Activated naive CD4-positive, alpha-beta T cell treated with anti-CD3 and anti-CD28 coated beads, Interleukin-2, amount 10 ng/mL, durations not matched to agents 7 days and 5 days (primary cell): ENCODE measurements around the gene ST6GAL1.
"Not testable (repeated sequence)": the region's sequence is repeated elsewhere in the genome, so short reads cannot be mapped to it uniquely, and the experiment has no call there.

Experiments
- CTCF ChIA-PET: fragments of 350-600 bp; sonication (Branson Sonifier 250); formaldehyde crosslinking; loops from one replicate; lab custom pipeline; 2021; ENCODE audit warnings: antibody characterized with exemption; lab: Charles Lee
- DNase-seq: peaks from one replicate; pipeline ENCODE4 v3.0.0-alpha.2; 2020
- H3K27ac Mint-ChIP-seq: one replicate; pipeline ENCODE4 v1.8.0; 2021; ENCODE audit warnings: mild to moderate bottlenecking, moderate library complexity, mixed read lengths
- H3K27me3 Mint-ChIP-seq: one replicate; pipeline ENCODE4 v1.8.0; 2021; ENCODE audit warnings: mild to moderate bottlenecking, mixed read lengths
- H3K36me3 Mint-ChIP-seq: one replicate; pipeline ENCODE4 v1.8.0; 2021; ENCODE audit warnings: mixed read lengths
- H3K4me1 Mint-ChIP-seq: one replicate; pipeline ENCODE4 v1.8.0; 2021; ENCODE audit warnings: mixed read lengths
- H3K4me3 Mint-ChIP-seq: one replicate; pipeline ENCODE4 v1.8.0; 2021; ENCODE audit warnings: mild to moderate bottlenecking, moderate library complexity, mixed read lengths
- H3K9me3 Mint-ChIP-seq: one replicate; pipeline ENCODE4 v1.8.0; 2021; ENCODE audit warnings: mixed read lengths

The ST6GAL1 gene

GRCh38 chr3:187042346-187042745 is 112.0 kb downstream of the ST6GAL1 start:
- H3K27ac Mint-ChIP-seq, result peak overlapping the region; percentile 92
- peaks cover 87% of the 10 kb centered on the region for H3K36me3 Mint-ChIP-seq
- peaks cover 7% of the 10 kb centered on the region for H3K9me3 Mint-ChIP-seq
- no peaks in the 10 kb centered on the region for H3K27me3 Mint-ChIP-seq
- DNase-seq, result no peak
- CTCF ChIA-PET, result interaction anchor here (5.9 kb wide), 1 partner anchor 16 kb away, joined by 35 read pairs; no protein-coding TSS in a partner anchor
- peak overlapping the region; percentile 56 for H3K4me3 Mint-ChIP-seq
- peaks cover 87% of the 10 kb centered on the region for H3K4me1 Mint-ChIP-seq

- H3K4me1 Mint-ChIP-seq, result peaks cover 89% of the 10 kb centered on the region
- H3K4me3 Mint-ChIP-seq, result peak overlapping the region; percentile 45
- CTCF ChIA-PET, result interaction anchor here (1.2 to 1.4 kb wide), 2 partner anchors 70 to 112 kb away, joined by 3 read pairs; no protein-coding TSS in a partner anchor
- no peak for DNase-seq
- peaks cover 89% of the 10 kb centered on the region for H3K36me3 Mint-ChIP-seq
- peaks cover 7% of the 10 kb centered on the region for H3K9me3 Mint-ChIP-seq
- peak overlapping the region; percentile 92 for H3K27ac Mint-ChIP-seq
- no peaks in the 10 kb centered on the region for H3K27me3 Mint-ChIP-seq
Measured at GRCh38 chr3:187042874-187043458, 112.6 kb downstream of the ST6GAL1 start.

GRCh38 chr3:187044206-187044605 is 113.9 kb downstream of the ST6GAL1 start:
- CTCF ChIA-PET, result interaction anchor here (0.9 to 2.2 kb wide), 7 partner anchors 22 to 194 kb away, joined by 3 to 8 read pairs (median 3); partner anchors contain the start of gene RPL39L
- Mint-ChIP-seq H3K36me3 (peaks cover 89% of the 10 kb centered on the region), H3K4me1 (peaks cover 85% of the 10 kb centered on the region)

GRCh38 chr3:187044867-187045552 is 114.7 kb downstream of the ST6GAL1 start:
- CTCF ChIA-PET, result interaction anchor here (0.9 to 3.4 kb wide), 7 partner anchors 17 to 196 kb away, joined by 4 to 8 read pairs (median 5); partner anchors contain the start of gene RPL39L
- H3K9me3 Mint-ChIP-seq, result peaks cover 7% of the 10 kb centered on the region
- H3K36me3 Mint-ChIP-seq, result peaks cover 89% of the 10 kb centered on the region
- no peaks in the 10 kb centered on the region for H3K27me3 Mint-ChIP-seq
- peaks cover 83% of the 10 kb centered on the region for H3K4me1 Mint-ChIP-seq
- DNase-seq, result no peak
- H3K4me3 Mint-ChIP-seq, result no peak overlapping the region
- H3K27ac Mint-ChIP-seq, result peak overlapping the region; percentile 4

More at GRCh38 chr3:187044206-187044605, 113.9 kb downstream of the ST6GAL1 start:
- Mint-ChIP-seq H3K4me3 (peak overlapping the region; percentile 49), H3K27me3 (no peaks in the 10 kb centered on the region), H3K9me3 (peaks cover 7% of the 10 kb centered on the region), H3K27ac (peak overlapping the region; percentile 57)
- no peak for DNase-seq

DNA sequence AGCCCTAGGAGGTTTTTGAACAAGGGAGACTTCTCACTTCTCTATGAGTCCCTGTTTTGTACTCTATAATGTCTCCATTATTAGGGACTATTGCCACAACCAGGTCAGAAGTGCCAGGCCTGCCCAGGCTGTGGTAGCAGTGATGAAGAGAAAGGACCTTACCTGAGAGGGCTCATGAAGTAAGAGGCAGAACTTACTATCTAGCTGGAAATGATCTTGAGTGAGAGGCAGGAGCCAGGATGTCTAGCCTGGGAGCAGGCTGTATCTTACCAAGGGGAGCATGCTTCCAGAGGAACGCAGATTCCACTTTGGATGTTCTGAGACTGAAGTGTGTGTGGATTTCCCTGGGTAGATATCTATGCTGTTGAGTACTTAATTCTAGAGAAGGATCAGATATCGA is 115.7 kb downstream of the ST6GAL1 start:
- Mint-ChIP-seq H3K4me1 (peaks cover 82% of the 10 kb centered on the region), H3K27me3 (no peaks in the 10 kb centered on the region), H3K36me3 (peaks cover 89% of the 10 kb centered on the region), H3K4me3 (peak overlapping the region; percentile 13), H3K9me3 (peaks cover 1% of the 10 kb centered on the region), H3K27ac (peak overlapping the region; percentile 1)
- CTCF ChIA-PET, result interaction anchor here (1.1 to 3.4 kb wide), 6 partner anchors 17 to 197 kb away, joined by 3 to 8 read pairs (median 4); partner anchors contain the start of gene RPL39L
- no peak for DNase-seq

DNA sequence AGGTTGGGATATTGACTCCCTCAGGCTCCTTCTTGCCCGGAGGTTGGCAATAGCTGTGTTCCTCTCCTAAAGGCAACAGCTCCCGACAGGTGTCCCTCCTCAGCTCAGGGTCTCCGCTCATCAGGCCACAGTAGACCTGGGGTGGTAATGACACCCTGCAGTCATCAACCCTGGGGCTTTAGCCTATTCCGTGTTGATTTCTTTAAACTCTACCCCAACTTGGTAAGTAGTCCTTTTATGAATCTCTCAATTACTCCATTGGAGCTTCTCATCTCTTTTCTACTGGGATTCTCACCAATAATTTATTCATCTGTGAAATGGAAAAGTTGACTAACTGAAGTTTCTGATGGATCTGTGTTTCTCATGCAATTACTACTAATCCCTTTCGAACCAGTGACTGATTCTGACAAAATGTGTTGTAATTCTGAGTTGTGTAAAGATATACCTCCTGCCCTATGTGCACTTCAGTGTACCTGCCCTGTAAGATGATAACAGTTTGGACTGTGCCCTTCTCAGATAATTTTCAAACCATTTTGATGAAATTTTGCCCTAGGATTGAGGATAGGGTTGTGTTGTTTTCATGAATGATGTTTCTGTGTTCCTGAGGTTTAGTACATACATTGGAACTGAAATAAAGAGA is 119.3 kb downstream of the ST6GAL1 start:
- CTCF ChIA-PET, result interaction anchor here (0.8 to 1.7 kb wide), 2 partner anchors 98 to 228 kb away, joined by 3 read pairs; no protein-coding TSS in a partner anchor
- Mint-ChIP-seq H3K4me1 (peaks cover 55% of the 10 kb centered on the region), H3K9me3 (peaks cover 23% of the 10 kb centered on the region), H3K4me3 (no peak overlapping the region), H3K27me3 (no peaks in the 10 kb centered on the region), H3K36me3 (peaks cover 91% of the 10 kb centered on the region), H3K27ac (no peak overlapping the region)
- DNase-seq, result no peak

DNA sequence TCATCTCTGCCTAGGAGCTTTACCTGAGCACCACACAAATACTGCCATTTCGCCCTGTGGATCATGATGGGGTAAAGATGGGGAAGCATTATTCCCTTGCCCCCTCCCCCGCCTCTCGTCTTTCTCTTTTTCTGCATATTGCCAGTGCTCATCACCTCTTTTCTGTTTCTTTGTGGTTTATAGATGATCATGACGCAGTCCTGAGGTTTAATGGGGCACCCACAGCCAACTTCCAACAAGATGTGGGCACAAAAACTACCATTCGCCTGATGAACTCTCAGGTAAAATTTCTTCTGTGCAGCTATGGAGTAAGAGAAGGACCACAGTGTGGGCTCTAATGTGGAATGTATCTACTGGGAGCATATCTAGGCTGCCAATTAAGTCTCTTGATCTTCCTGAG is 120.7 kb downstream of the ST6GAL1 start:
- Mint-ChIP-seq H3K9me3 (peaks cover 38% of the 10 kb centered on the region), H3K27me3 (no peaks in the 10 kb centered on the region), H3K4me3 (no peak overlapping the region), H3K36me3 (peaks cover 94% of the 10 kb centered on the region), H3K4me1 (peaks cover 51% of the 10 kb centered on the region), H3K27ac (peak overlapping the region; percentile 34)
- CTCF ChIA-PET, result interaction anchor here (0.9 to 1.2 kb wide), 2 partner anchors 12 to 230 kb away, joined by 3 to 5 read pairs; no protein-coding TSS in a partner anchor
- DNase-seq, result no peak

GRCh38 chr3:187051724-187052366 is 121.5 kb downstream of the ST6GAL1 start:
- Mint-ChIP-seq H3K4me3 (no peak overlapping the region), H3K27ac (no peak overlapping the region), H3K4me1 (peaks cover 43% of the 10 kb centered on the region), H3K27me3 (no peaks in the 10 kb centered on the region), H3K9me3 (peaks cover 46% of the 10 kb centered on the region), H3K36me3 (peaks cover 94% of the 10 kb centered on the region)
- no peak for DNase-seq
- CTCF ChIA-PET, result interaction anchor here (1.2 kb wide), 1 partner anchor 11 kb away, joined by 5 read pairs; no protein-coding TSS in a partner anchor

- Mint-ChIP-seq H3K4me1 (peaks cover 42% of the 10 kb centered on the region), H3K36me3 (peaks cover 95% of the 10 kb centered on the region), H3K9me3 (peaks cover 50% of the 10 kb centered on the region)
- H3K27me3 Mint-ChIP-seq, H3K27ac Mint-ChIP-seq, CTCF ChIA-PET, DNase-seq, H3K4me3 Mint-ChIP-seq: not testable (repeated sequence)
Measured at GRCh38 chr3:187052427-187052826, 122.1 kb downstream of the ST6GAL1 start.

DNA sequence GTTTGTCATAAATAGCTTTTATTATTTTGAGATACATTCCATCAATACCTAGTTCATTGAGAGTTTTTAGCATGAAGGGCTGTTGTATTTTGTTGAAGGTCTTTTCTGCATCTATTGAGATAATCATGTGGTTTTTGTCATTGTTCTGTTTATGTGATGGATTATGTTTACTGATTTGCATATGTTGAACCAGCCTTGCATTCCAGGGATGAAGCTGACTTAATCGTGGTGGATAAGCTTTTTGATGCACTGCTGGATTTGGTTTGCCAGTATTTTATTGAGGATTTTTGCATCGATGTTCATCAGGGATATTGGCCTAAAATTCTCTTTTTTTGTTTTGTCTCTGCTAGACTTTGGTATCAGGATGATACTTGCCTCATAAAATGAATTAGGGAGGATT is 124.1 kb downstream of the ST6GAL1 start:
- Mint-ChIP-seq H3K36me3 (peaks cover 98% of the 10 kb centered on the region), H3K9me3 (peaks cover 54% of the 10 kb centered on the region), H3K4me1 (peaks cover 41% of the 10 kb centered on the region)
- H3K27me3 Mint-ChIP-seq, DNase-seq, H3K4me3 Mint-ChIP-seq, H3K27ac Mint-ChIP-seq, CTCF ChIA-PET: not testable (repeated sequence)

DNA sequence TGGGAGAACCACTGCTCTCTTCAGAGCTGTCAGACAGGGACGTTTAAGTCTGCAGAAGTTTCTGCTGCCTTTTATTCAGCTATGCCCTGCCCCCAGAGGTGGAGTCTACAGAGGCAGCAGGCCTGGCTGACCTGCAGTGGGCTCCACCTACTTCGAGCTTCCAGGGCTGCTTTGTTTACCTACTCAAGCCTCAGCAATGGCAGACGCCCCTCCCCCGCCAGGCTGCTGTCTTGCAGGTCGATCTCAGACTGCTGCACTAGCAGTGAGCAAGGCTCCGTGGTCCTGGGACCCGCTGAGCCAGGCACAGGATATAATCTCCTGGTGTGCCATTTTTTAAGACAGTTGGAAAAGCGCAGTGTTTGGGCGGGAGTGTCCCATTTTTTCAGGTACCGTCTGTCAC is 127.5 kb downstream of the ST6GAL1 start:
- H3K27ac Mint-ChIP-seq, H3K4me3 Mint-ChIP-seq, H3K27me3 Mint-ChIP-seq, CTCF ChIA-PET, DNase-seq: not testable (repeated sequence)
- peaks cover 47% of the 10 kb centered on the region for H3K4me1 Mint-ChIP-seq
- H3K36me3 Mint-ChIP-seq, result peaks cover 91% of the 10 kb centered on the region
- peaks cover 46% of the 10 kb centered on the region for H3K9me3 Mint-ChIP-seq

DNA sequence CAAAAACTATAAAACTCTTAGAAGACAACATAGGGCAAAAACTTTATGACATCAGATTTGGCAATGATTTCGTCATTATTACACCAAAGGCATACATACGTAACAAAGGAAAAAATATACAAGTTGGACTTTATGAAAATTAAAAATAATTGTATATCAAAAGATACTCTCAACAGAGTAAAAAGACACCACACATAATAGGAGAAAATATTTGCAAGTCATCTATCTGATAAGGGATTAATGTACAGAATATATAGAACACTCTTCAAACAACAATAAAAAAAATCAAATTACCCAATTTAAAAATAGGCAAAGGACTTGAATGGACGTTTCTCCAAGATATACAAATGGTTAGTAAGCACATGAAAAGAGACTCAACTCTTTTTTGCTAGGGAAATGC is 131.4 kb downstream of the ST6GAL1 start:
- Mint-ChIP-seq H3K4me1 (peaks cover 66% of the 10 kb centered on the region), H3K36me3 (peaks cover 82% of the 10 kb centered on the region), H3K9me3 (peaks cover 9% of the 10 kb centered on the region), H3K4me3 (no peak overlapping the region), H3K27me3 (no peaks in the 10 kb centered on the region), H3K27ac (no peak overlapping the region)
- DNase-seq, result no peak
- CTCF ChIA-PET, result interaction anchor here (0.9 kb wide), 1 partner anchor 31 kb away, joined by 4 read pairs; no protein-coding TSS in a partner anchor

DNA sequence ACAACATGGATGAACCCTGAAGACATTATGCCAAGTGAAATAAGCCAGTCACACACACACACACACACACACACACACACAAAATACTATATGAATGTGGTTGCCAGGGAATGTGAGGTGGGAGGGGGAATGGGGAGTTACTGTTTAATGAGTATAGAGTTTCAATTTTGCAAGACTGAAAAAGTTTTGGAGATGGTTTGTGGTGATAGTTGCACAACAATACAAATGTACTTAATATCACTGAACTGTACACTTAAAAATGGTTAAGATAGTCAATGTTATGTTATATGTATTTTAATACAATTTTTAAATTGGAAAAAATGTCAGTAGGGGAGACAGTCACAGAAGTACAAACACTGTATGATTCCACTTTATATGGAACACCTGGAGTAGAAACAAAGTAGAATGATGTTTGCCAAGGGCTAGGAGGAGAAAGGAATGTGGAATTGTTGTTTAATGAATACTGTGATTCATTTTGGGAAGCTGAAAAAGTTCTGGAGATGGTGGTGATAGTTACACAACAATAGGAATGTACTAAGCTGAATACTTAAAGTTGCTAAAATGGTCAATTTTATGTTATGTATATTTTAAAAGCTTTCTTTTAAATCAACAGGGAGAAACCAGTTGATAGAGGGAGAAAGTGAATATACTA is 132.3 kb downstream of the ST6GAL1 start:
- Mint-ChIP-seq H3K27ac (peak overlapping the region; percentile 85), H3K4me3 (peak overlapping the region; percentile 26), H3K9me3 (peaks cover 4% of the 10 kb centered on the region), H3K27me3 (no peaks in the 10 kb centered on the region), H3K36me3 (peaks cover 79% of the 10 kb centered on the region), H3K4me1 (peaks cover 68% of the 10 kb centered on the region)
- CTCF ChIA-PET, result interaction anchor here (0.8 kb wide), 2 partner anchors 11 to 17 kb away, joined by 3 to 5 read pairs; no protein-coding TSS in a partner anchor
- DNase-seq, result no peak
